K562 (cell line): ENCODE results near the gene STK33. TPM values are rescaled to one million over a fixed set of nuclear protein-coding genes. Genes with fewer than 3 reads are reported as not detected.

Experiments
- ATAC-seq: fragments of 200-7000 bp; cut with Tn5 transposase; 3 replicates; pipeline ENCODE4 v1.9.1; 2020; ENCODE audit warnings: moderate library complexity
- BruUV-seq: library from RNA; stranded (reverse); fragments of 400-500 nt; replicated peaks from 2 replicates; lab custom pipeline; 2021; lab: Mats Ljungman, UMichigan
- CTCF ChIA-PET: fragments of 300-600 bp; formaldehyde crosslinking; extraction: SDS; loops from one replicate; lab custom pipeline; 2021; ENCODE audit warnings: low intra/inter-chr PET ratio; lab: Yijun Ruan, JAX
- POLR2A ChIA-PET: fragments of 300-600, 350-650 bp; sonication (Branson Sonifier 250); formaldehyde crosslinking; extraction: SDS; loops from one replicate; lab custom pipeline; 2021; ENCODE audit warnings: antibody characterized with exemption, inconsistent platforms; lab: Yijun Ruan, JAX
- DNase-seq, 4 experiments: peaks; one replicate each; pipeline versions ENCODE4 v3.0.0 to v3.0.0-alpha.2; 2011 to 2018; ENCODE audit warnings: low spot score in 3 of 4, mixed read lengths in 3 of 4; ENCODE audit errors: extremely low read depth in 1 of 4
- FAIRE-seq: peaks from 2 replicates; lab custom pipeline; 2011; peaks lifted over from hg19 to GRCh38; lab: Jason Lieb, UNC
- H2AFZ ChIP-seq: 2 replicates; pipeline ENCODE4 v1.6.0; 2011; ENCODE audit warnings: low read depth, low read length, control low read depth, inconsistent platforms
- H3K27ac ChIP-seq: fragments of 200-600 bp; 3 replicates; pipeline ENCODE4 v1.8.0; 2011; ENCODE audit warnings: low read depth, mild to moderate bottlenecking, control low read depth, inconsistent platforms, low read length, moderate library complexity, mixed read lengths; ENCODE audit errors: extremely low read depth
- H3K27me3 ChIP-seq, 2 experiments: fragments of 300-600 bp in 1 of 2; 2 replicates in 1 of 2; 3 replicates in 1 of 2; pipeline versions ENCODE4 v1.6.0 to v1.8.0; 2011; ENCODE audit warnings: inconsistent platforms in 2 of 2, low read length in 2 of 2, mild to moderate bottlenecking in 1 of 2, mixed read lengths in 1 of 2, moderate library complexity in 1 of 2; ENCODE audit not compliant: control insufficient read depth in 2 of 2, insufficient read depth in 2 of 2
- H3K36me3 ChIP-seq: fragments of 300-600 bp; 3 replicates; pipeline ENCODE4 v1.8.0; 2011; ENCODE audit warnings: mild to moderate bottlenecking, low read length, inconsistent platforms; ENCODE audit not compliant: control insufficient read depth, insufficient read depth
- H3K4me1 ChIP-seq, 2 experiments: fragments of 200-600 bp in 1 of 2; replicated peaks in 1 of 2; 2 replicates in 1 of 2; 3 replicates in 1 of 2; pipeline versions ENCODE4 v1.5.1 to v1.8.0; 2011; ENCODE audit warnings: inconsistent platforms in 2 of 2, low read length in 2 of 2, mild to moderate bottlenecking in 1 of 2, mixed read lengths in 1 of 2, moderate library complexity in 1 of 2; ENCODE audit not compliant: control insufficient read depth in 2 of 2, insufficient read depth in 2 of 2
- H3K4me2 ChIP-seq: 2 replicates; pipeline ENCODE4 v1.6.1; 2011; ENCODE audit warnings: low read length, control low read depth, inconsistent platforms, mixed read lengths; ENCODE audit not compliant: insufficient read depth
- H3K4me3 ChIP-seq: fragments of 200-600 bp; sonication (generic), shearing (Covaris generic); 2 replicates; pipeline ENCODE4 v1.5.1; 2016; ENCODE audit warnings: control low read depth, inconsistent platforms
- H3K79me2 ChIP-seq: fragments of 200-600 bp; 3 replicates; pipeline ENCODE4 v1.8.0; 2011; ENCODE audit warnings: low read length, inconsistent platforms; ENCODE audit not compliant: control insufficient read depth, insufficient read depth
- H3K9ac ChIP-seq, 2 experiments: 2 replicates each; pipeline versions ENCODE4 v1.6.0 to v1.6.1; 2011; ENCODE audit warnings: low read depth in 2 of 2, low read length in 2 of 2, control low read depth in 1 of 2, inconsistent platforms in 1 of 2, mild to moderate bottlenecking in 1 of 2, mixed read lengths in 1 of 2; ENCODE audit not compliant: insufficient read depth in 1 of 2
- H3K9me1 ChIP-seq: one replicate; pipeline ENCODE4 v1.6.0; 2011; ENCODE audit warnings: inconsistent platforms, mild to moderate bottlenecking, low read length, moderate library complexity; ENCODE audit not compliant: control insufficient read depth, insufficient read depth
- H3K9me3 ChIP-seq: replicated peaks from 2 replicates; pipeline ENCODE4 v1.5.1; 2011; ENCODE audit warnings: low read depth, low read length, inconsistent platforms; ENCODE audit not compliant: control insufficient read depth, insufficient read depth
- H4K20me1 ChIP-seq: replicated peaks from 2 replicates; pipeline ENCODE4 v1.6.1; 2011; ENCODE audit warnings: low read length, inconsistent platforms, mixed read lengths; ENCODE audit not compliant: control insufficient read depth, insufficient read depth
- ATF7 ChIP-seq: fragments of 450-650 bp; IDR thresholded peaks from 2 replicates; pipeline ENCODE4 v1.7.1; 2014; ENCODE audit warnings: mild to moderate bottlenecking, moderate library complexity
- HNRNPH1 ChIP-seq: fragments of 200-400 bp; formaldehyde crosslinking; optimal IDR thresholded peaks from 2 replicates; pipeline ENCODE3; 2017; ENCODE audit warnings: low read depth, mild to moderate bottlenecking, low read length, moderate library complexity
- MYBL2 ChIP-seq, 2 experiments: fragments of 450-650 bp in 1 of 2; sonication (generic) in 1 of 2; formaldehyde crosslinking in 1 of 2; IDR thresholded peaks; 2 replicates each; pipeline versions ENCODE4 v1.6.1 to v1.8.1; 2017 to 2022; ENCODE audit warnings: borderline replicate concordance in 1 of 2, inconsistent platforms in 1 of 2, low read depth in 1 of 2, mild to moderate bottlenecking in 1 of 2, missing genetic modification reagents in 1 of 2, moderate library complexity in 1 of 2
- SFPQ ChIP-seq: fragments of 200-400 bp; formaldehyde crosslinking; IDR thresholded peaks from 2 replicates; pipeline ENCODE4 v1.6.1; 2017; ENCODE audit warnings: mild to moderate bottlenecking, low read depth, low read length, moderate library complexity
- SNRNP70 ChIP-seq: fragments of 200-400 bp; formaldehyde crosslinking; optimal IDR thresholded peaks from 2 replicates; pipeline ENCODE3; 2017; ENCODE audit warnings: low read depth, low read length
- SP2 ChIP-seq: IDR thresholded peaks from 2 replicates; pipeline ENCODE4 v1.6.1; 2011; ENCODE audit warnings: mild to moderate bottlenecking, low read depth, low read length, moderate library complexity; ENCODE audit not compliant: poor library complexity, severe bottlenecking; ENCODE audit errors: extremely low read depth
- TAF9B ChIP-seq: fragments of 450-650 bp; IDR thresholded peaks from 2 replicates; pipeline ENCODE4 v1.6.1; 2018; ENCODE audit warnings: mild to moderate bottlenecking; ENCODE audit not compliant: partially characterized antibody
- ZFP91 ChIP-seq: sonication (generic); formaldehyde crosslinking; IDR thresholded peaks from 2 replicates; pipeline ENCODE4 v1.8.0; 2022; ENCODE audit warnings: mild to moderate bottlenecking, missing genetic modification reagents
- ZKSCAN1 ChIP-seq: fragments of 150-350 bp; IDR thresholded peaks from 2 replicates; pipeline ENCODE4 v1.6.1; 2016; ENCODE audit warnings: low read depth, low read length
- ZNF277 ChIP-seq: fragments of 250-450 bp; sonication (Bioruptor Pico); IDR thresholded peaks from 2 replicates; pipeline ENCODE4 v1.8.0; 2022; ENCODE audit warnings: inconsistent platforms, mild to moderate bottlenecking, moderate library complexity, borderline replicate concordance
- ZNF740 ChIP-seq, 3 experiments: fragments of 200-800 bp in 1 of 3; sonication (Bioruptor generic) in 1 of 3; sonication (generic) in 1 of 3; formaldehyde crosslinking in 1 of 3; IDR thresholded peaks; 2 replicates each; pipeline versions ENCODE4 v1.6.1 to v1.8.0; 2016 to 2022; ENCODE audit warnings: mild to moderate bottlenecking in 2 of 3, missing compliant biosample characterization in 2 of 3, missing genetic modification characterization in 2 of 3, missing genetic modification reagents in 1 of 3
- ZNF75A ChIP-seq: fragments of 450-650 bp; formaldehyde crosslinking; IDR thresholded peaks from 2 replicates; pipeline ENCODE4 v1.4.0; 2020; ENCODE audit warnings: mild to moderate bottlenecking
- WGBS: fragments of 100-300 bp; shearing (Covaris generic); methylation state at CpG from one replicate; pipeline ENCODE4 v1.1.6; 2016; ENCODE audit warnings: low coverage, mixed read lengths; ENCODE audit not compliant: insufficient coverage; ENCODE audit errors: missing lambda C conversion rate; 5-methylcytosine and 5-hydroxymethylcytosine counted together
- in situ Hi-C: fragments of 300-500 bp; cut with MboI; formaldehyde crosslinking; loops from 4 replicates; pipeline ENCODE4 v1.15.0; 2018; ENCODE audit warnings: inconsistent platforms, mixed read lengths
- intact Hi-C: fragments of 100-400 bp; cut with micrococcal nuclease; formaldehyde crosslinking; loops from 2 replicates; pipeline ENCODE4 v1.14.2; 2022
- polyA plus RNA-seq, 8 experiments: library from polyadenylated mRNA; depleted of rRNA in 4 of 8; stranded (reverse) in 5 of 8; unstranded in 3 of 8; fragments of >200 nt; fragmentation: Nextera tagmentation in 2 of 8; fragmentation: Illumina TruSeq in 1 of 8; extraction: Ambion mirVana in 2 of 8; extraction: Trizol in 1 of 8; gene quantifications; 2 replicates each; pipeline versions ENCODE4 v1.2.1 to v1.2.3, GENCODE V29; 2011 to 2014; ENCODE audit warnings: inconsistent platforms in 1 of 8, missing spikeins in 1 of 8
- total RNA-seq, 7 experiments: library from RNA; depleted of rRNA in 6 of 7; stranded (reverse); fragments of >200 nt in 6 of 7; fragmentation: Illumina TruSeq in 2 of 7; extraction: Trizol in 2 of 7; gene quantifications; 2 replicates each; pipeline versions ENCODE4 v1.2.1 to v1.2.3, GENCODE V29; 2011 to 2021; ENCODE audit warnings: low replicate concordance in 1 of 7

The STK33 gene
- total and polyA plus RNA-seq, 9 of the 15 experiments (the other 6 are each of a cell fraction or from before 2014, with no cell fraction given), result not detected

GRCh38 chr11:8615291-8616032, 21.4 kb upstream of the STK33 start (continued):
- no peak for TF ChIP-seq ZFP91
- no peak for TF ChIP-seq ZNF740 (CRISPR knock-in tag; IDR thresholded peaks at IDR 0.05)
- no peak for TF ChIP-seq ZNF740 (tag; IDR thresholded peaks at IDR 0.05)
- no peak for TF ChIP-seq ATF7

- in situ Hi-C loops (no loop called here), intact Hi-C loops (no loop called here)
- Histone ChIP-seq H3K4me1 (no peaks in the 10 kb centered on the region), H3K4me3 (no peak overlapping the region)
- POLR2A ChIA-PET, result interaction anchor here (0.9 kb wide), 1 partner anchor 13 kb away, joined by 3 read pairs; no protein-coding TSS in a partner anchor
- CTCF ChIA-PET, result no interaction called here
- TF ChIP-seq SNRNP70 (no peak), ZKSCAN1 (no peak), HNRNPH1 (no peak), TAF9B (no peak), MYBL2 (IDR thresholded peaks at IDR 0.05; ENCODE audit: low read depth) (no peak), MYBL2 (CRISPR knock-in tag; IDR thresholded peaks at IDR 0.05; ENCODE audit: borderline replicate concordance) (no peak), SFPQ (no peak), ZNF277 (no peak), ZNF75A (CRISPR knock-in tag) (no peak), SP2 (no peak)
- TF ChIP-seq, all 486 proteins: peak for 0
- H2AFZ ChIP-seq, result no peak overlapping the region
- DNase-seq, result no peak
- no TSS peak for BruUV-seq
- H4K20me1 ChIP-seq, result no peaks in the 10 kb centered on the region; the same call in 1 of the 2 replicates
- no peak for FAIRE-seq
- 44% methylated on average over 3 of the region's 4 CpGs for whole genome bisulfite sequencing
- no peak overlapping the region for H3K4me2 ChIP-seq
- no peak overlapping the region for H3K27ac ChIP-seq
- no peak overlapping the region for H3K9ac ChIP-seq
- no peaks in the 10 kb centered on the region for H3K27me3 ChIP-seq
- H3K9me1 ChIP-seq, result no peaks in the 10 kb centered on the region
- no peaks in the 10 kb centered on the region for H3K79me2 ChIP-seq
- peaks cover 5% of the 10 kb centered on the region; the same call in 2 of the 3 replicates for H3K36me3 ChIP-seq
- no peaks in the 10 kb centered on the region for H3K9me3 ChIP-seq
- no peak for ATAC-seq
Observed at GRCh38 chr11:8614497-8614896, 20.5 kb upstream of the STK33 start.
